Activated CD4-positive, alpha-beta T cell treated with anti-CD3 and anti-CD28 coated beads, Interleukin-10, Interleukin-2, amounts not matched to agents 100 ng/mL and 50 ng/mL, durations not matched to agents 16 hours and 8 hours (primary cell): Measurements from ENCODE around the gene G6PD.
"Not testable (repeated sequence)": the region's sequence is repeated elsewhere in the genome, so short reads cannot be mapped to it uniquely, and the experiment has no call there.

ENCODE experiments used
- DNase-seq: peaks from one replicate; pipeline ENCODE4 v3.0.0-alpha.2; 2020

Gene G6PD

DNA sequence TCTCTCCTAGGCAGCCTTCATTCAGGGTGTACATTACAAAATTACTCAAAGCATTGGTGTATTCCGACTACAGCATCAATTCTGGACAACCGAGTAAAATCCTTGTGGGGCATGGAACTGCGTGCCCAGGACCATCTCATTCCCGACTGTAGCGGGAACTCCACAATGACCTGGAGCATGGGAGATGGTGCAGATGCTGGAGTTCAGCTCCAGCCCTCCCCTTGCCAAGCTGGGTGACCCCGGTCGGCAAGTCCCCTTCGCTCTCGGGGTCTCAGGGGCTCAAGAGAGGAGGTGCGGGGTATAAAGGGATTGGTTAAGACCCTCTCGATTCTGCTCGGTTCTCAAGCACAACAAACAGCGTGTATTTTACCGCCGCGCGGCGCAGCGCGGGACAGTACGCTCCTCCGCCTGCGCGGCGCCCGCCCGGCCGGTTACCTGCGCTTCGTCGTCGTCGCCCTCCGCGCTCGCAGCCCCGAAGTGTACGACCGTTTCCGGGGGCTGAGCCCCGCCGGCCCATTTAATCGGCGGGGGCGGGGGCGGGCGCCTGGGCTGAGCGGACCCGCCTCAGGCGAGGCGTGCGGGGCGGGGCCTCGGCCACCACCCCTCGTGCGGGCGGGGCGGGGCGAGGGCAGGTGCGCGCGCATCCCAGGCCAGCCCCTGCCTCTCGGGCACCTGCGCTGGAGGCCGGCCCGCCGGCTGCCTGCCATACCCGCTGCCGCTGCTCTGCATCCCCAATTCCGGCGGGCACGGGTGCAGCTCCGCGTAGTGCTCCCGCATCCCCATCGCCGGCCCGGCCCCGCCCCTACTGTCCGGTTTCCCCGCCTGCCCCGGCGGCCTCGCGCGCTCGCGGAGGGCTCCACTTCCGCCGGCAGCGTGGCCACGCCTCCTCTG, at the start of gene G6PD:
G6PD (minus strand) TSS at position 493 of the 891 bp plus-strand sequence. CDS start 691 bp downstream, outside the sequence.
- DNase-seq: peak; percentile 83

DNA sequence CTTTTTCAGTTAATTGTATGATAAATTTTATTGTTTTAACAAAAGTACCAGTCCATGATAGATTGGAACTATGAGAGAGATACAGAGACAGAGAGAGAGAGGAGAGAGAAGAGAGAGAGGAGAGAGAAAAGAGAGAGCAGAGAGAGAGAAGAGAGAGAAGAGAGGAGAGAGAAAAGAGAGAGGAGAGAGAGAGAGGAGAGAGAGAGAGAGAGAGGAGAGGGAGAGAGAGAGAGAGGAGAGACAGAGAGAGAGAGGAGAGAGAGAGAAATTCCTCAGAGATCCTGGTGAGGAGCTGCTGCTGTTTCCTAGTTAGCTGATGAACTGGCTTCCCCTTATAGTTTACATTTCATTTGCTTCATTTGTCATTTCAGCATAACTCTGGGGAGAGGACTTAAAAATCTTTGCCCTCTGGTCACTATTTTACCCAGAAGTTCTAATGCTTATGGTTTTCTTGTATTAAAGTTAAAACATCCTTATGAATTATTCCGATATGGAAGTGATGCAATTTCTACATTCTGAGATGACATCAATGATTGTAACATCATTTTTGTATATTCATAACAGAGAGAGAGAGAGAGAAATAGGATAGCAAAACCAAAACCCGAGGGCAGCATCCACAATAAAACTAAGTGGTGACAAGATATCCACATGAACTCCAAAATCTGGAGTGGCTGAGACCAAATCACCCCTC, 49.1 kb upstream of the G6PD start:
- no peak for DNase-seq

- no peak for DNase-seq
Observed at GRCh38 chrX:154594491-154594890, 47.8 kb upstream of the G6PD start.

GRCh38 chrX:154593201-154593600, 46.6 kb upstream of the G6PD start:
- no peak for DNase-seq

GRCh38 chrX:154592505-154592904, 45.9 kb upstream of the G6PD start:
- DNase-seq: no peak

- DNase-seq: not testable (repeated sequence)
Observed at GRCh38 chrX:154590415-154590814, 43.8 kb upstream of the G6PD start.

GRCh38 chrX:154584585-154585183, 38.0 kb upstream of the G6PD start, which contains the start of gene CTAG1A:
Gene CTAG1A, plus strand, starts transcription at chrX:154585133. Its CDS starts 74 bp downstream, at chrX:154585207.
- DNase-seq: not testable (repeated sequence)

- DNase-seq: not testable (repeated sequence)
Observed at GRCh38 chrX:154582994-154583393, 36.3 kb upstream of the G6PD start.

DNA sequence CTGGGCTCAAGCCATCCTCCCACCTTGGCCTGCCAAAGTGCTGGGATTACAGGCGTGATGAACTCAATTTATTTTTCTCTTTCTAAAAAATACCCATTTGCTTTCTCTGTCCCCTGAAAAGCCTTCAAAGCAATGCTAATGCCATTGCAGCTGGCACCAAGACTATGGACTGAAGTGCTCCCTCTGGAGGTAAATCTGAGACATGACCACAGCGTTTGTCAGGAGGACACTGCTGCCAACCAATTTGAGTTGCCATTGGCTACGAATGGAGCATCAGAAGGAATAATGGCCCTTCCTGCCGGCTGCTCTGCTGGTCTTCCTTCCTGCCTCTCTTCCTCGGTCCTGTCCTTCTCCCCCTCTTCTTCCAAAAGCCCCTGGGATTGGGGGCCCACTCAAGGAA, 28.4 kb upstream of the G6PD start:
- not testable (repeated sequence) for DNase-seq

DNA sequence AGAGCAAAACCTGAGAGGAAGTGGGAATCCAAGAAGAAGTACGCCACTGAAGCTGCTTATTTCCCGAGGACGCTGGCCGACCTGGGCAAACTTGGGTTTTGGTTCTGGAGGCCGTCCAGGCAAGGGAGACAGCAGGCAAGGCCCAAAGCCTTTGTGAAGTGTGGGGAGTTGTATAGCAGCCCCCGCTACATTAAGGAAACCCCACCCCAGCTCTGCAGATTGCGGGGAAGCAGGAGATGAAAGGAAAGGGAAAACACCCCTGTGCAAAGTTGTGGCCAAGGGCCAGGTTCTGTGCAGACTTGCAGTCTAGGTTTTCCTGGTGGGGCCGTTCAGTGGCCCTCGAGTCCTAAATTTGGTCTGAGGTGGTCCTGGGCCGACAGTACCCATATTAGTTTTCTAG, 26.4 kb upstream of the G6PD start:
- not testable (repeated sequence) for DNase-seq

DNA sequence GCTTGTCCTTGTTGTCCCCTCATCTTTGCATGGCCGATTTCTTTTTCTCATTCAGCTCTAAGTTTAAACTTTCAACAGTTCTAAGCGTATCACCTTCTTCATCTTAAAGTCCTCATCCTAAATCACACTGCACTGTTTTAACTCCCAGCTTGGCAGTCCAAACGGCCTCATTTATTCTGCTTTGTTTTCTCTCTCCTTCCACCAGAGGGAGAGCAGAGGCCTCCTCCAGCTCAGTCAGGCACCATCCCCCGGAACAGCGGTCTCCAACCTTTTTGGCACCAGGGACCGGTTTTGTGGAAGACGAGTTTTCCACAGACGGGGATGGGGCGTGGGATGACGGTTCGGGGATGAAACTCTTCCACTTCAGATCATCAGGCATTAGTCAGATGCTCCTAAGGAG, 23.7 kb upstream of the G6PD start:
- not testable (repeated sequence) for DNase-seq

GRCh38 chrX:154562295-154562694, 15.6 kb upstream of the G6PD start:
- DNase-seq: not testable (repeated sequence)

DNA sequence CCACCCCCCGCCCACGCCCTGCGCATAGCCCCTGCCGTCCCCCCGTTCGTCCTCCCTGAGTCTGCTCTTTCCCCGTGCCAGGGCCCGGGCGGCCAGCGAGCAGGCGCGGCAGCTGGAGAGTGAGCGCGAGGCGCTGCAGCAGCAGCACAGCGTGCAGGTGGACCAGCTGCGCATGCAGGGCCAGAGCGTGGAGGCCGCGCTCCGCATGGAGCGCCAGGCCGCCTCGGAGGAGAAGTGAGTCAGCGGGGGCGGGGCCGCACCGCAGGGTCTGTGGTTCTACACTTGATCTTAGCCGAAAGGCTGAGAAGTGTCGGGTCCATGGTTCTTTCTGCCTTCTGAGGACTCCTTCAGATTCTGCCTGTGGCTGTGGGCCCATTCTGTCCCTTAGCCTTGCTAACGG, 13.7 kb upstream of the G6PD start:
- not testable (repeated sequence) for DNase-seq

DNA sequence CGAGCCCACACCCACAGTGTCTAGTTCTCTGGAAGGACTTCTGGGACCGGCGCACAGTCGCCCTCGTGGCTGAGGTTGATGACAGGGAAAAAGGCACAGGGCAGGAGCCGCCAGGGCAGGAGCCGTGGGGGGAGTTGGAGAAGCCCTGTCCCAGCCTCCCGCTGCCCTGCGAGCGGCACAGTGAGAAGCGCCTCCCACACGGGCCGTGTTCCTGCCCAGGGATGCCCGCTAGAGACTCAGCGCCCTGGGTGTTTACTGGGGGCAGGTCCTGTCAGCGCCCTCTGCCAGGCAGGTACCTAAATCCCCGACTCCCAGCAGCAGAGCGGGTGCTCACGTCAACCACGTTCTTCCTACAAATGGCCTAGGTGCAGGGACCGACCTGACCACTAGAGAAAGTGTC, 12.2 kb upstream of the G6PD start:
- not testable (repeated sequence) for DNase-seq

- DNase-seq: not testable (repeated sequence)
Observed at GRCh38 chrX:154558060-154558690, 11.5 kb upstream of the G6PD start.

DNA sequence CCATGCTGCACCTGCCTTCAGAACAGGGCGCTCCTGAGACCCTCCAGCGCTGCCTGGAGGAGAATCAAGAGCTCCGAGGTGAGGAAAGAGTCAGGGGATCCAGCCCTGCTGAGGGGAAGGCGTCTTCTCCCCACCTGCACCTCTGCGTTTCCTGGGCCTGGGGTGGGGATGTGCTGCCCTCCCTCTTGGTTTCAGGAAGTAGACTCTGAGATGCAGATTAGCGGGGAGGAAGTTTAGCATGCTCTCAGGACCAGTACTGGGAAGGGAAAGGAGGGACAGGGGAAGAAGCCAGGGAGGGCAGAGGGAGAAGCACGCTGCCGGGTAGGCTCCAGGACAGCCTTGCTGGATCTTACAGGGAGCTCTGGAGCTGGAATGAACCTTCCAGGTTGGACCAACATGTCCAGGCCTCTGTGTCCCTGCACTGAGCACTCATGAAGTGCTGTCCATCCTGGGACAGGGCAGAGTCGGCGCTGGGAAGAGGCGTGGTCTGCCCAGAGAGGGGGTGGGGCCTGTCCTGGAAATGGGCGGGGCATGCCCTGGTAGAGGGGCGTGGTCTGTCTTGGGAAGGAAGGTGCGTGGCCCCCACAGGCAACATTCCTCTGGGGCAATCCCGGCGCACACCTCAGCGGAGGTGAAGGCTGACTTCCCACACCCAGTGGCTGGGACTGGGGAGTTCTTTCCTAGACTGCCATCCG, 5.6 kb upstream of the G6PD start:
- not testable (repeated sequence) for DNase-seq

- DNase-seq: no peak
Observed at GRCh38 chrX:154549766-154550165, 3.1 kb upstream of the G6PD start.

GRCh38 chrX:154548028-154548316, 1.3 kb upstream of the G6PD start:
- DNase-seq: no peak

DNA sequence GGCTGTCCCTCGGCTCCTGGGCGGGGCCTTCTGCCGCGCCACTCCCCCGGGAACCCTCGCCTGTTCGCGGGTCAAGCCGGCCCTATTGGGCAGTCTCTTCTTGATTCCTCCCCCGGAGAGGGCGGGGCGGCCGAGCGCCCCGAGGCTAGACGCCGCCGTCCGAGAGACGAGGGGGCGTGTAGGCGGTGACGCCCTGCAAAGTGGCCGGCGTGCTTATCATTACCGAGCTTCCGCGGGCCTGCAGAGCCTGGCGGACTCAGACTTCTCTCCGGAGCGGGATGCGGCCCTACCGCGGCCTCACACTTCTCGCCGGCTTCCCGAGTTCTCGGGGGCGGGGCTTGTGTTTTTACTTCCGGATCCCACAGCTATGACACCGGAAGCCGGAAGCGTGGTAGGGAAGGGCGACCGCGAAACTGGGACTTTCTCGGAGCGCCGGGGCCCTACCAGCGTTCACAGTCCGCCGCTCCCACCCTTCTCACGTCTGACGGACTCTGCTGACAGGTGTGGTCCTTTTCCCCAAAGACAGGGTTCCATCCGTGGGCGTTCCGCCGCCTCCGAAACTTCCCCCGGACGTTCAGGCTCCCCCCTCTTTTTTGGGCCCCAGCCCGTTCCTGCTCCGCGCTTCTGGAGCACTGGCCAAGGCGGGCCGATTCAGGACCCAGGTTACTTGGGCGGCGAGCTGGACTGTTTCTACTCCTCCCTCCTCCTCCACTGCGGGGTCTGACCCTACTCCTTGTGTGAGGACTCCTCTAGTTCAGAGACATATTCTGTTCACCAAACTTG, 790 bp upstream of the G6PD start, which contains the start of gene IKBKG:
IKBKG (plus strand) TSS at position 376 of the 783 bp plus-strand sequence. CDS start 4,383 bp downstream, outside the sequence.
- DNase-seq: peak; percentile 94

GRCh38 chrX:154545673-154546274, 872 bp downstream of the G6PD start:
- DNase-seq: no peak
